ENCODE results near the gene NALCN.

- TF ChIP-seq ZBTB7A (IDR thresholded peaks at IDR 0.05; ENCODE audit: low read depth) (no peak), REST (IDR thresholded peaks at IDR 0.05; ENCODE audit: low read depth) (no peak), RAD21 (IDR thresholded peaks at IDR 0.05; ENCODE audit: low read depth) (no peak)
These were observed 40.9 kb upstream of the NALCN start for GRCh38 chr13:101457176-101457575.

Data from Ishikawa (cell line).